KMS-11 (cell line): Measurements from ENCODE around the gene TBPL2.

Source experiments
- H2AFZ ChIP-seq: fragments of 200-600 bp; sonication (generic); 2 replicates; pipeline ENCODE4 v1.6.1; 2016; ENCODE audit warnings: antibody characterized with exemption, mixed run types, low read depth
- H3K27ac ChIP-seq: fragments of 200-600 bp; sonication (generic); 2 replicates; pipeline ENCODE4 v1.6.1; 2016; ENCODE audit warnings: mild to moderate bottlenecking, mixed run types
- H3K27me3 ChIP-seq: fragments of 200-600 bp; sonication (generic); 2 replicates; pipeline ENCODE4 v1.6.1; 2017; ENCODE audit warnings: mild to moderate bottlenecking, low read depth, mixed run types, moderate library complexity; ENCODE audit not compliant: insufficient read depth
- H3K36me3 ChIP-seq: fragments of 200-600 bp; sonication (generic); 2 replicates; pipeline ENCODE4 v1.6.1; 2017; ENCODE audit warnings: mild to moderate bottlenecking, mixed run types; ENCODE audit not compliant: insufficient read depth
- H3K4me1 ChIP-seq: fragments of 200-600 bp; sonication (generic); 2 replicates; pipeline ENCODE4 v1.6.1; 2016; ENCODE audit warnings: mild to moderate bottlenecking, low read depth, mixed run types; ENCODE audit not compliant: poor library complexity, severe bottlenecking
- H3K4me2 ChIP-seq: fragments of 200-600 bp; sonication (generic); 2 replicates; pipeline ENCODE4 v1.7.0; 2016; ENCODE audit warnings: mild to moderate bottlenecking, mixed run types
- H3K4me3 ChIP-seq: fragments of 200-600 bp; sonication (generic); IDR thresholded peaks from 2 replicates; pipeline ENCODE4 v1.6.1; 2017; ENCODE audit warnings: low read depth, low read length, mixed read lengths; ENCODE audit not compliant: insufficient read depth
- H3K79me2 ChIP-seq: fragments of 200-600 bp; sonication (generic); 2 replicates; pipeline ENCODE4 v1.6.1; 2016; ENCODE audit warnings: low read depth, mixed run types; ENCODE audit not compliant: insufficient read depth
- H3K9ac ChIP-seq: fragments of 200-600 bp; sonication (generic); 2 replicates; pipeline ENCODE4 v1.6.1; 2016; ENCODE audit warnings: mild to moderate bottlenecking, mixed run types
- H4K20me1 ChIP-seq: fragments of 200-600 bp; sonication (generic); 2 replicates; pipeline ENCODE4 v1.6.1; 2016; ENCODE audit warnings: mild to moderate bottlenecking, mixed run types; ENCODE audit not compliant: insufficient read depth
- TF ChIP-seq, protein P1 (sequence below): fragments of 200-600 bp; sonication (generic); conservative IDR thresholded peaks from 2 replicates; pipeline ENCODE4 v1.6.1; 2017; ENCODE audit warnings: low read depth, mild to moderate bottlenecking, antibody characterized with exemption, low read length, moderate library complexity, mixed read lengths

The TBPL2 gene

GRCh38 chr14:55373784-55374705 is 66.4 kb downstream of the TBPL2 start:
- H2AFZ ChIP-seq, result no peak overlapping the region
- 0 out of 2 replicates have a peak overlapping the region, but pooled peaks have one; percentile 3 for H3K4me2 ChIP-seq
- H3K27ac ChIP-seq, result no peak overlapping the region
- no peaks in the 10 kb centered on the region for H3K27me3 ChIP-seq
- H3K9ac ChIP-seq, result no peak overlapping the region
- H3K4me1 ChIP-seq, result peaks cover 8% of the 10 kb centered on the region
- no peaks in the 10 kb centered on the region for H3K79me2 ChIP-seq
- no peaks in the 10 kb centered on the region for H4K20me1 ChIP-seq
- H3K36me3 ChIP-seq, result no peaks in the 10 kb centered on the region
- TF ChIP-seq, protein P1, sequence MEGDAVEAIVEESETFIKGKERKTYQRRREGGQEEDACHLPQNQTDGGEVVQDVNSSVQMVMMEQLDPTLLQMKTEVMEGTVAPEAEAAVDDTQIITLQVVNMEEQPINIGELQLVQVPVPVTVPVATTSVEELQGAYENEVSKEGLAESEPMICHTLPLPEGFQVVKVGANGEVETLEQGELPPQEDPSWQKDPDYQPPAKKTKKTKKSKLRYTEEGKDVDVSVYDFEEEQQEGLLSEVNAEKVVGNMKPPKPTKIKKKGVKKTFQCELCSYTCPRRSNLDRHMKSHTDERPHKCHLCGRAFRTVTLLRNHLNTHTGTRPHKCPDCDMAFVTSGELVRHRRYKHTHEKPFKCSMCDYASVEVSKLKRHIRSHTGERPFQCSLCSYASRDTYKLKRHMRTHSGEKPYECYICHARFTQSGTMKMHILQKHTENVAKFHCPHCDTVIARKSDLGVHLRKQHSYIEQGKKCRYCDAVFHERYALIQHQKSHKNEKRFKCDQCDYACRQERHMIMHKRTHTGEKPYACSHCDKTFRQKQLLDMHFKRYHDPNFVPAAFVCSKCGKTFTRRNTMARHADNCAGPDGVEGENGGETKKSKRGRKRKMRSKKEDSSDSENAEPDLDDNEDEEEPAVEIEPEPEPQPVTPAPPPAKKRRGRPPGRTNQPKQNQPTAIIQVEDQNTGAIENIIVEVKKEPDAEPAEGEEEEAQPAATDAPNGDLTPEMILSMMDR, result no peak
- H3K4me3 ChIP-seq, result no peak overlapping the region

DNA sequence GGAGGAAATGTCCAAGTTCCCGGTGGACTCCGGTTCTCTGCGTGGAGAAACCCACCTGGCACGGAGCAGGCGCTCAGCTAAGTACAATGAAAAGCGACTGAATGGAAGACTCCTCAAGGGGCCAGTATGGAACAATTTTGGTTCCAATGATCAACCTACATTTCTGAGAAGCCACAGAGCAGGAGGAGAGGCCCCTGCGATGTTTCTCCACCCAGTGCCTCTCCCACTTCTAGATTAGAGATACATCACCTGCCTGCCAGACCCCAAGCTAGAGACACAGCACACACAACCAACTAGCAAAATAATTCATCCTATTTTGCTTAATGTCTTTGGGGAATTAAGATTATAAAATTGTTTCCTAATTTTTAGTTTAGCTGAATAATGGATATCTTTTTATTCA is 67.6 kb downstream of the TBPL2 start:
- TF ChIP-seq, protein P1, result no peak
- Histone ChIP-seq H3K4me1 (peaks cover 8% of the 10 kb centered on the region), H3K27me3 (no peaks in the 10 kb centered on the region), H3K4me3 (no peak overlapping the region), H3K36me3 (no peaks in the 10 kb centered on the region), H3K79me2 (no peaks in the 10 kb centered on the region), H2AFZ (no peak overlapping the region), H4K20me1 (no peaks in the 10 kb centered on the region), H3K27ac (no peak overlapping the region), H3K9ac (no peak overlapping the region), H3K4me2 (no peak overlapping the region)

DNA sequence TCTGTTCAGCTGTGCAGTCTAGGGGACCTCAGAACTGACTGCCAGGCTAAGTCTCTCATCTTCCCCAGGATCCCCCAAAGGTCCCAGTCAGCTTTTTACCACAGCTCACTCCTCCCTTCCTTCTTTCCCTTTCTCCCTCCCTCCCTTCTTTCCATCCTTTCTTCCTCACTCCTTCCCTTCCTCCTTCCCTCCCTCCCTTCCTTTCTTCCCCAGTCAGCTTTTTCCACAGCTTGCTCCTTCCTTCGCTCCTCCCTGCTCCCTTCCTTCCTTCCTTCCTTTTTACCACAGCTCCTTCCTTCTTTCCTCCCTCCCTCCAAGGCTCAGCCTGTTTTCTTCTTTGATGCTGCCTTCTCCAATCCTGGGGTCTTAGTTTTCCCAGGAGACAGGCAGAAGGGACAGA is 68.0 kb downstream of the TBPL2 start:
- H3K27ac ChIP-seq, result no peak overlapping the region
- no peaks in the 10 kb centered on the region for H4K20me1 ChIP-seq
- H3K4me2 ChIP-seq, result no peak overlapping the region
- TF ChIP-seq, protein P1, result no peak
- H3K4me3 ChIP-seq, result no peak overlapping the region
- no peak overlapping the region for H3K9ac ChIP-seq
- H3K79me2 ChIP-seq, result no peaks in the 10 kb centered on the region
- H3K27me3 ChIP-seq, result no peaks in the 10 kb centered on the region
- peaks cover 8% of the 10 kb centered on the region for H3K4me1 ChIP-seq
- no peak overlapping the region for H2AFZ ChIP-seq
- H3K36me3 ChIP-seq, result no peaks in the 10 kb centered on the region

- no peaks in the 10 kb centered on the region for H3K79me2 ChIP-seq
- H3K4me2 ChIP-seq, result no peak overlapping the region
- no peak overlapping the region for H3K4me3 ChIP-seq
- no peak overlapping the region for H3K27ac ChIP-seq
- no peaks in the 10 kb centered on the region for H3K36me3 ChIP-seq
- no peaks in the 10 kb centered on the region for H3K27me3 ChIP-seq
- H2AFZ ChIP-seq, result no peak overlapping the region
- H4K20me1 ChIP-seq, result no peaks in the 10 kb centered on the region
- TF ChIP-seq, protein P1, result no peak
- H3K9ac ChIP-seq, result no peak overlapping the region
- peaks cover 8% of the 10 kb centered on the region for H3K4me1 ChIP-seq
Measured at GRCh38 chr14:55370883-55371455, 69.4 kb downstream of the TBPL2 start.
